Gastrocnemius medialis (tissue), 4 donors: Measurements from ENCODE around the gene PPP2R1B.

Experiments used
- POLR2A ChIP-seq, 2 donors: fragments of 450-650 bp; IDR thresholded peaks; one replicate each; pipeline ENCODE4 v1.6.1; 2017; ENCODE audit warnings: antibody characterized with exemption in 2 of 2, mild to moderate bottlenecking in 2 of 2, moderate library complexity in 2 of 2
- TF ChIP-seq, protein P1 (sequence below), 5 experiments: fragments of 450-650 bp in 3 of 5; fragments of 200-600 bp in 2 of 5; sonication (generic) in 2 of 5; IDR thresholded peaks in 4 of 5; conservative IDR thresholded peaks in 1 of 5; 1 replicate in 4 of 5; 2 replicates in 1 of 5; pipeline ENCODE4 v1.5.1; 2016 to 2019; ENCODE audit warnings: antibody characterized with exemption in 5 of 5, mild to moderate bottlenecking in 3 of 5, moderate library complexity in 3 of 5

DNA sequence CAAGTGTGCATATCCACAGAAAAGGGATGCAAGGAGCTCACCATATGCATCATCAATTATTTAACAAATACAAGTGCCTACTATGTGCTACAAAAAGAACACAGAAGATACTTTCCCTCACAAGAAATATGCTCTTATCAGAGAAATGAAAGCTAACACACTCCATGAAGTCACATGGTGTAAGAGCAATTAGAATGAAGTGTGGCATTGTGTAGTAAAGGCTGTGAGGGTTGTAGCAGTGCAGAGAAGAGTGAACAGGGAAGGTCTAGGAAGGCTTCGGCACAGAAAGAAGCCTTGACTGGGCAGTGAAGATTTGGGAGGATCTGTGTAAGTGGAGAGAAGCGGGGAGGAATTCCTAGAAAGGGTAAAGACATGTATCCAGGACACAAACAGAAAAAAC lies 22.5 kb downstream of the PPP2R1B start:
- TF ChIP-seq, protein P1, sequence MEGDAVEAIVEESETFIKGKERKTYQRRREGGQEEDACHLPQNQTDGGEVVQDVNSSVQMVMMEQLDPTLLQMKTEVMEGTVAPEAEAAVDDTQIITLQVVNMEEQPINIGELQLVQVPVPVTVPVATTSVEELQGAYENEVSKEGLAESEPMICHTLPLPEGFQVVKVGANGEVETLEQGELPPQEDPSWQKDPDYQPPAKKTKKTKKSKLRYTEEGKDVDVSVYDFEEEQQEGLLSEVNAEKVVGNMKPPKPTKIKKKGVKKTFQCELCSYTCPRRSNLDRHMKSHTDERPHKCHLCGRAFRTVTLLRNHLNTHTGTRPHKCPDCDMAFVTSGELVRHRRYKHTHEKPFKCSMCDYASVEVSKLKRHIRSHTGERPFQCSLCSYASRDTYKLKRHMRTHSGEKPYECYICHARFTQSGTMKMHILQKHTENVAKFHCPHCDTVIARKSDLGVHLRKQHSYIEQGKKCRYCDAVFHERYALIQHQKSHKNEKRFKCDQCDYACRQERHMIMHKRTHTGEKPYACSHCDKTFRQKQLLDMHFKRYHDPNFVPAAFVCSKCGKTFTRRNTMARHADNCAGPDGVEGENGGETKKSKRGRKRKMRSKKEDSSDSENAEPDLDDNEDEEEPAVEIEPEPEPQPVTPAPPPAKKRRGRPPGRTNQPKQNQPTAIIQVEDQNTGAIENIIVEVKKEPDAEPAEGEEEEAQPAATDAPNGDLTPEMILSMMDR (IDR thresholded peaks at IDR 0.05 in 4 of 5, conservative IDR thresholded peaks at IDR 0.05 in 1 of 5): no peak
- no peak for TF ChIP-seq POLR2A (IDR thresholded peaks at IDR 0.05)
